HG03558 (cell line): Measurements from ENCODE around the gene TTC4.

Experiments used
- ATAC-seq: cut with Tn5 transposase; IDR thresholded peaks from one replicate; pipeline ENCODE4 v1.9.1; 2021; ENCODE audit warnings: moderate number of reproducible peaks; ENCODE audit not compliant: unreplicated experiment; ENCODE audit errors: extremely low read depth

Gene TTC4

DNA sequence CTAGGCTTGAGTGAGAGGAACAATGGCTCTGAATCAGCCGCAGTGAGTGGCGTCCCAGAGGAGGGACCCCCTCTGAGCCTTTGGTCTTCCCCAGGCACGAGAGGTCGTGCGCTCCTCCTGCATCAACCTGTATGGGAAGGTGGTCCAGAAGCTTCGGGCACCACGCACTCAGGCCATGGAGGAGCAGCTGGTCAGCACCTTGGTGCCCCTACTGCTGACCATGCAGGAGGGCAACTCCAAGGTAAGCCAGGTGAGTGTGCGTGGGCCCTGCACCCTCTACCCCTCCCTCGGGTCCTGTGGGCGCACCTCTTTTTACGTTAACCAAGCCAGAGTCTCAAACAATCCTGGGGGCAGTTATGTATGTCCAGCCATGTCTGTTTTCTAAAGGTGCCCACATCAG, 13.7 kb upstream of the TTC4 start:
- no peak for ATAC-seq

- ATAC-seq: no peak
Observed at GRCh38 chr1:54703471-54703870, 12.2 kb upstream of the TTC4 start.

GRCh38 chr1:54705153-54705552, 10.5 kb upstream of the TTC4 start:
- ATAC-seq: no peak

- no peak for ATAC-seq
Observed at GRCh38 chr1:54706419-54706818, 9.2 kb upstream of the TTC4 start.

DNA sequence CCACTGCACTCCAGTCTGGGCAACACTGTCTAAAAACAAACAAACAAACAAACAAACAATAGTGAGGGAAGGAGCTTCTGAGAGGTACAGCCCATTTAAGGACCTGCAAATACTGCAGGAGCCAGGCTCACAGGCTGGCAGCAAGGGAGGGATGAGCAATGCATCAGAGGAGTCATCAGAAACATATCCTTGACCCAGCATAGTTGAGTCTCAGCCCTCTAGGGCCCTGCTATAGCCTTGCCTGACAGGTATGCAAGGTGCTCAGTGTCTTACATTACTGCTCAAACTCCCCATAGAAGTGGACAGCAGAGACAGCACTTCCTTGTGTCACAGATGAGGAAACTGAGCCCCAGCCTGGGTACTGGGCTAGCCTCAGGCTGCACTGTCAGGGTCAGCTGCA, 7.3 kb upstream of the TTC4 start:
- ATAC-seq: no peak

GRCh38 chr1:54709547-54710292, 5.9 kb upstream of the TTC4 start:
- no peak for ATAC-seq

DNA sequence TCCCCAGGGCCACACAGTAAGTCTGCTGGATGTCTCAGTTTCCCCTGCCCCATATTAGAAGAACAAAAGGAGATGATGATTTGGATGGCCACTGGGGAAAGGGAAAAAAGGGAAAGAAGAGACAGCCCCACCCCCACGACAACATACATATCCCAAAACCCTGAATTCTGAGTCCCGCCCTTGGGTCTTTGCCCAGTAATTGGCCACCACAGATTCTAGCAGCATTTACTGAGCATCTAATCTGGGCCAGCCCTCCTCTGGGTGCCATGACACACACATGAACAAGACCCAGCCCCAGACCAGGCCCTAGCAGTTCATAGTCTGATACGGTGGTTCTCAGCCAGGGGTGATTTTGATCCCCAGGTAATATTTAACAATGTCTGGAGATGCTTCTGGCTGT, 5.2 kb upstream of the TTC4 start:
- ATAC-seq: no peak

GRCh38 chr1:54710841-54711240, 4.8 kb upstream of the TTC4 start:
- ATAC-seq: no peak

GRCh38 chr1:54711536-54711935, 4.1 kb upstream of the TTC4 start:
- no peak for ATAC-seq

DNA sequence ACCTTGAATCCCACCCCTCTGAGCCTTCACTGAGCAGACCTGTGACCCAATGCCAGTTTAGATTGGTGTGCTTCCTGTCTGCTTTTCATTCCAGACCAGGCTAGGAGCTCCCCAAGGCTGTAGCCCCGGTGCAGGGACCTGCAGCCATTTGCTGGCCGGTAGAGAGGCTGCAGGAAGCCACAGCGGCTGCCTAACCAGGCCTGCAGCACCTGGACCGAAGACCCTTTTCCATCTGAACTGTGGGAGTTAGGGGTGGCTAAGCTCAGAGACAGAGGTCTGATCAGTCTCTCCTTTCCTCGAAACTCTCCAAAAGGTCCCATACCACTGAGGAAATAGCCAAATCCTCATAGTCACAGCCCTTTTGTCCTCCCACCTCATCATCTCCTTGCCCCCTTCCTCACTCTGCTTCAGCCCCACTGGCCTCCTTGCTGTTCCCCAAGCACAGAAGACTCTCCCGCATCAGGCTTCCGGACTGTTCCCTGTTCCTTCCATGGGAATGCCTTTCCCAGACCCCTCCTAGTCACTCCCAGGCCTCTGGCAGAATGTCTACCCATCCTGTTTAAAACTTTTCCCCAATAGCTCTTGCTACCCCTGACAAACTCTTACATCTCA, 674 bp upstream of the TTC4 start:
- ATAC-seq: no peak

- ATAC-seq: no peak
Observed at GRCh38 chr1:54716299-54717047, 812 bp downstream of the TTC4 start.

DNA sequence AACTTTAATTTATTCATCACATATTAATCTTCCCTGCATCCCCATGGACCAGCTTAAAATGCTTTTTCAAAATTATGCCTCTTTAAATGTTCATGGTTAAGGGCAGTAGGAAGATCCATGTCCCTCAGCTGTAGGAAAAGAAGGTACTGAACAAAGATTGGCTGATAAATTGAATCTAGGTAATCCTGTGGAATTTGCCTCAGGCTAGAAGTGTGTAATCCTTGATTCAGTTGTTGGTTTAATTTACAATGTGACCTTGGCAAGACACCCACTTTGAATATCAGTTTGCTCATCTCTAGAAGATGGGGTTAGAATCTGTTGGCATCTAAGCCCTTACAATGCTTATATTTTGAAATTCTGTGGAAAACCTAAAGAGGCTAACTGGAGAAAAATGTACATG, 6.1 kb downstream of the TTC4 start:
- ATAC-seq: no peak

DNA sequence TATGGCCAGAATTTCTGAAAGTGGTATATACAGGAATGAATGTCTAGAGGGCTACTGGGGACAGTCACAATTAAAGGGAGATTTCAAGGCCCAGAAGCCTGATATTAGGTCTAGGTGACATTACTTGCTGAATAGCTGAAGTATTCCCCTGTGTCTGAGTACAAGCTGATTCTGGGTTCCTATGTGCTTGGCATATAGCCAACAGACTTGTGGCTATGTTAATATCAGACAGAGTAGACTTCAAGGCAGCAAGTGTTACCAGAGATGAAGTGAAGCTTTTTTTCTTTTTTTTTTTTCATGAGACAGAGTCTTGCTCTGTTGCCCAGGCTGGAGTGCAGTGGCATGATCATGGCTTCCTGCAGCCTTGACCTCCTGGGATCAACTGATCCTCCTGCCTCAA, 8.3 kb downstream of the TTC4 start:
- ATAC-seq: no peak

DNA sequence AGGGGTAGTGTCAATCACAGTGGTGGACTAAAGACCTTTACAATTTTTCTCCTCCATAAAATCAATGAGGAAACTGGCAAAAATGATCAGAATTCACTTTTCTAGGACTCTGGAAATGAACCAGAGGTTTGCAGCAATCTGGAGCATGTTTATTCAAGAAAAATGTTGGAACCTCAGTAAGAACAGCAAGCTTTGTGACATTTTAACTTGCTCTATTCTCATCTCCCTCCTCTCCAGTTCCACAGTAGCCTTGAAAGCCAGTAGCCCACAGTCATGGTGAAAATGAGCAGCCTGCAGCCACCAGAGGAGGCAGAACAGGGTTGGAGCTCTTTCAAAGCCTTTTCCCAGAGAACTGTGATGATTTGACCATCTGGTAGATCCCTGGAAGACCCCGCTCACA, 9.1 kb downstream of the TTC4 start:
- no peak for ATAC-seq

DNA sequence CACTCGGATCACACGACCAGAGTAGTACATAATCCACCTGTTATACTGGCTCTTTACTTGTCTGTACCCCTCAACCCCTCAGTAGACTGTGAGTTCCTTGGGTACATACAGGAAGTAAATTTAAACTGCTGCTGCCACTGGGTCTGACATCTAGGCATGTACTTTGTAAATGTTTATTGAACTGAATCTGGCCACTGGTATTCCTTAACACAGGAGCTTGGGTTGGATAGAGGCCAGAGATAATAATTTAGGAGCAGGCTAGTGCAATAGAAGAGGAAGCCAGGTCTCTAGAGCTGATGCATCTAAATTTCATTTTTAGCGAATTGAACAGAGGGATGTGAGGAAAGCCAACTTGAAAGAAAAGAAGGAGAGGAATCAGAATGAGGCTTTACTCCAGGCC, 12.4 kb downstream of the TTC4 start:
- ATAC-seq: no peak

GRCh38 chr1:54736685-54737084, 21.0 kb downstream of the TTC4 start:
- ATAC-seq: no peak

DNA sequence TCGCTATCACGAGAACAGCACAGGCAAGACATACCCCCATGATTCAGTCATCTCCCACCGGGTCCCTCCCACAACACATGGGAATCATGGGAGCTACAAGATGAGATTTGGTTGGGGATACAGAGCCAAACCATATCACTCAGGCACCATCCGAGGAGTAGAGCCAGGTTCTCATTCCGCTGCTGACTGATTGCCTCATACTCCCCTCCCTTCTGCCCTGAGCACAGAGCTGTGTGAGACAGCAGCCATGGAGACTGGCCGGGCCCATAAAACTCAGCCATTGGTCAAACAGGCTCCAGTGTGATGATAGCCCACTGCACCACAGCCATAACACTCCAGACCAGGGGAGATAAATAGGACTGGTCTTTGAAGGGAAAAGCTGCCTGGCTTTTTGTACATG, 22.6 kb downstream of the TTC4 start:
- ATAC-seq: no peak

DNA sequence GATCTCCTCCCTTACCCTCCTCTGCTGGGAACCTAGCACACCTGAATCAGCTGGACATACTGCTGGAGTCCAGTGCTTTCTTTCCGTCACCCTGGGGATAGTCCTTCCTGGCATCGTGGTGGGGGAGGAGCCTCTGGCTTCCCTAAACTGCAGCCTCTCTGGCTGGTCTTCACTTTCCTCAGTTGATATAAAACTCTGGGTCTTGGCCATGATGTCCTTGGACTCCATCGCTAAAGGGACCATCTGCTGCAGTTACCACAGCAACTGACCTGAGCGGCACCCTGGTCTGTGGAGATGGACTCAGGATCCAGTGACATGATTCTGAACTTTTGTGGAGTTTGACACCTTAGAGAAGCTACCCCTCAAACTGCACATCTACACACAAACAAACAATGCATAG, 25.9 kb downstream of the TTC4 start:
- ATAC-seq: no peak

- no peak for ATAC-seq
Observed at GRCh38 chr1:54742282-54742681, 26.6 kb downstream of the TTC4 start.

DNA sequence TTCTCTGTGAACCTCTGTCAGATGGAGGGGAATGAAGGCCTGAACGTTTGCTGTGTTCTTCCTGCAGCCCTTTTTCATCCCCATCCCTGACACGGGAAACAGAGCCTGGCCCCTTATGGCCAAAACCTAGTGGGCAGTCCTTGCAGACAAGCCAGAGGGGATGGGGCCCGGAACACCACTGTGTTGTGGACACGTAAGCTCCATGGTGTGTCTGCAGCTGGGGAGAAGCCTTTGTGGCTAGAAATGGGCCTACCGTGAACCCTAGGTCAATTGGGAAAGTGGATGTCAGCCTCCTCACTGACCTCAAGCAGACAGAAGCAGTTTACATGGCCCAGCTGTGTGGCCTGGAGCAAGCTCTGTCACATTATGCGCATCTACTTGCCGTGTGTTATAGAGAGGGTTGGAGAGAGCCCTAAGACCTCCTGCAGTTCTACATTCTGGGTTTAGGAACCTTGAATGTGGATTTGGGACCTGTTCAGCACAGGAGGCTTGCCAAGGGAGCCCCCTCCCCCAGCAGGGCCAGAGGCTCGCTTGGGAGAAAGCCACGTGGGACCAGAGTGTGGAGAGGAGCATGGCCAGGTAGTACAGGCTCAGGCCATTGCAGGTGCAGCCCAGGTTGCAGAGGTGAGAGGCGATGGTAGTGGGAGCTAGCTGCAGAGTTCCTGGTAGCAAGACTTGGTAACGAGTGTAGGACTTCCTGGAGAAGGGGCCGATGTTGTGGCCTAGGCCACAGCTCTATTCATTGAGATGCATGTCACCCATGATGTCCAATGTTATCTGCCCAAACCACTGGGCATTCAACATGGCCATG, 28.0 kb downstream of the TTC4 start:
- ATAC-seq: no peak

DNA sequence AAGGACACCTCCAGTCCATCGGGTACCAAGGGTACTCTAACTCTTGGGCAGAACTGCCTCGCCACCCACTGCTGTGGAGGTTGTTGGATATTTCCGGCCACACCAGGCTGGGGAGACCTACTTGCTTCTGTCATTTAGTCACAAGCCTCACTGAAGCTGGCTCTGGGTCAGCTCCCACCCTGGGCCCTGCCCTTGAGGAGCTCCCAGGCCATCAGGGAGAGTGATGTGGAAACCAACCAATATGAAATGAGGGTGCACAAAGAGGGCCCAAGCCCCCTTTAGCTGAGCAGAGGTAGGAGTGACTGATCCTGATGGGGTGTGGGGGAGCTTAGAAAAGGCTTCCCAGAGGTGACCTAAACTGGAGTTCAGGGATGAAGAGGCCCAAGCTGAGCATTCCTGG, 29.0 kb downstream of the TTC4 start:
- ATAC-seq: no peak
